GM10847 (cell line): ENCODE measurements around the gene NMUR1.

Experiments
- POLR2A ChIP-seq: IDR thresholded peaks from 2 replicates; pipeline ENCODE4 v1.6.1; 2011; ENCODE audit not compliant: insufficient read length; ENCODE audit errors: extremely low read depth

NMUR1 gene

DNA sequence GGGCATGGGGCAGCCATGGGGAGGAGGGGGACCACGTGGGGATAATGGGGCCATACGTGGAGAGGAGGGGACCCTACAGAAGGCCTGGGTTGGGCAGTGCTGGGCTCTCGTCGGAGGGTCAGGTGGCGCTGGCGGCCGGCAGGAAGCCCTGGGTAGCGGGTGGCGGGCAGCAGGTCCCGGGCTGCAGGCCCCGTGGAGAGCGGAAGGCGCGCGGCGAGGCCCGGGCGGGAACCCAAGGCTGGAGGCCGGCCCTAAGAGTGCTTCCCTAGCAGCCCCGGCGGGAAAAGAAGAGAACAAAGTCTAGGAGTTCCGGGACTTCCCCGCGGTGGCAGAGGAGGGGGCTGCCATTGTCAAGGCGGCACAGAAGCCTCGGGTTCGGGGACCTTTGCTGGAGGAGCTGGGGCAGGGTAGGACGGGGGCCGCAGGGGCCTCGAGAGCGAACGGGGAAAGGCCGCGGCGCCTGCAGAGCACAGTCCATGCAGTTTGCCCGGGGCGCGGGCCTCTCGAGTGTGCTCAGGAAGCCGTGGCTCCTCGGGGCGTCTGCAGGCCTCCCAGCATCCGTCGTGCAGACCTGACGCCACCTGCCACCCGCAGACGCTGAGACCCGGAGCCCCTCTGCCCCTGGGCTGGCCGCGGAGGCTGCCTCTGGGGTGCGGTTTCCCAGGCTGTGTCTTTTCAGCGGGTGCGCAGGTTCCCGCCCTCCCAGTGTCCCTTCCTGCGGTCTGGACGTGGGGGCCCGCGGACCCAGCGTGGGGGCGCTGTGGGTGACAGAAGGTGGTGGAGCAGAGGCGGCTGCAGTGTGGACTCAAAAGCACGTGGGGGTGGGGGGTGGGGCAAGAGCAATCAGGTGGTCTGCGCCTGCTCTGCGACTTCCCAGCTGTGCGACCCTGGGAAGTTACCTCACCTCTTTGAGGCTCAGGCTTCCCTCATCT is 46.6 kb downstream of the NMUR1 start:
- TF ChIP-seq POLR2A = no peak

DNA sequence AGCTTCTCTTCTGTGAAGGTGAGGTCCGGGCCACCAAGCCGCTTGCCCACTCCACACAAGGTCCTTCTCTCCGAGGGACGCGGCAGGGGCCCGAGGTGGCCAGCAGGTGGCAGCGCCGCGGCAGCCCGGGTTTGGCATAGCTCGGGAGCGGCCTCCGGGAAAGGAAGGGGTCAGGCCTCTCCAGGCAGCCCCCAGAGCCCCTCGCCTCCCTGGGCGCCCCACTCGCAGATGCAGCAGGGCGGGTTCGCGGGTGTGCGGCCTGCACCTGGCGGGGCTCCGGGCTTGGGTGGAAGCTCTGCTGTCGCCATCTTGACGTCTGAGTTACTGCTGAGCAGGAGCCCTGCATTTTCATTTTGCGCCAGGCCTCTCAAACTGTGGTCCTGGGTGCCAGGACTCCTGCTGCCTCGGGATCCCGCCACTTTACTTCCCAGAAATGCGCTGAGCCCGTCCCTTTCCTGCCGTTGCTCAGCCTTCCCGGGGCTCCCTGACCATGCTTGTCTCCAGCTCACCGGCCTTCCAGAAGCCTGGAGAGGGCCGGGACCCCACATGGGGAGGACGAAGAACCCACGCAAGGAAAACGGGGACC is 47.3 kb downstream of the NMUR1 start:
- no peak for TF ChIP-seq POLR2A

DNA sequence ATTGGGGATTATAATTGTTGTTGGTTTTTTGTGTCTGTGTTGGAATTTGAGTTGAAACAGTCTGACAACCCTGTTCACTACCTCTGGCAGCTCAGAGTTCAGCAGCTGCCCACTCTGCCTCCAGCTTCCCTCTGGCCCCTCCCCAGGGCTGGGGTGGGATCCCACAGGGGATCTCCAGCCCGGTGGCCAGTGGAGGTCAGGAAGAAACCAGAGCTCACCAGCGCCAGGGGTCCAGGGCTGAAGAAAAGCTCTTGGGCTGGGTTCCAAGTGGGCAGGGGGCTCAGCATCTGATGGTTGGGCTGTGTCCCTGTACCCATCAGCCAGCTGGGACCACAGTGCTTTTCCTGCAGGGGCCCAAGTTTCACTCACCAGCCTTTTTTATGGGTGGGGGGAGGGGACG is 49.5 kb downstream of the NMUR1 start:
- TF ChIP-seq POLR2A = no peak

DNA sequence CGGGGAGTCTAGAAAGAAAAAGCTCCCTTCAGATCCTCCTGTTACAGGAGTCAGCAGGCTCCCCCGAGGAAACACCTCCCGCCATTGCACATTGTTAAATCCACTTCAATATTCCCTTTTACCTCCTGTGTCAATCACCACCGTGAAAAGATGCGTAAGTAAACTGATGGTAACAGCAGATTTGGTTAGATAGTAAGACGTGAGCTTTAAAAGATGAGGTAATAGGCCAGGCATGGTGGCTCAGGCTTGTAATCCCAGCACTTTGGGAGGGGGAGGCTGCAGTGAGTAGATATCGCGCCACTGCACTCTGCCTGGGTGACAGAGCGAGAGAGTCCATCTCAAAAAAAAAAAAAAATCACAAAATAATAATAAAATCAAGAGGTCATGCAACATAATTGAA is 50.8 kb downstream of the NMUR1 start:
- TF ChIP-seq POLR2A = no peak

DNA sequence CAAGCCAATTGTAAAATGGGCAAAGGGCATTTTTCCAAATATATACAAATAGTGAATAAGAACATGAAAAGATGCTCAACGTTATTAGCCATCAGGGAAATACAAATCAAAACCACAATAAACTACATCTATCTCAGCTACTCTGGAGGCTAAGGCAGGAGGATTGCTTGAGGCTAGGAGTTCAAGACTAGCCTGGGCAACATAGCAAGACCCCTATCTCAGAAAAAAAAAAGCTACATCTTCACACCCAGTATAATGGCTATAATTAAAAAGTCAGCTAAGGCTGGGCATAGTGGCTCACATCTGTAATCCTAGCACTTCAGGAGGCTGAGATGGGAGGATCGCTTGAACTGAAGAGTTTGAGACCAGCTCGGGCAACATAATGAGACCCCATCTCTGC is 53.3 kb downstream of the NMUR1 start:
- no peak for TF ChIP-seq POLR2A

DNA sequence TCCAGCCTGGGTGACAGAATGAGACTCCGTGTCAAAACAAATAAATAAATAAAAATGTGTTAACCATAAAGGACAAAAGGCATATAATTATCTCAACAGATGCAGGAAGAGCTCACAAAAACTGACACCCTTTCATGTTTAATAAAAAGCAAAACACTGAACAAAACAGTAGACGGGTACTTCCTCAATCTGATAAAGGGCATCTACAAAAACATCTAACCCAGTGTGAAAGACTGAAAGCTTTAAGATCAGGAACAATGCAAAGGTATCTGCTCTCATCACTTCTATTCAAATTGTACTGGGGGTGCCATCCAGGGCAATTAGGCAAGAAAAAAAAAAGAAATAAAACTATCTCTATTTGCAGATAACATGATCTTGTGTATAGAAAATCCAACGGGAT is 54.3 kb downstream of the NMUR1 start:
- TF ChIP-seq POLR2A = no peak
